K562 (cell line): ENCODE results near the gene RAPGEF5. TPM values are rescaled to one million over a fixed set of nuclear protein-coding genes. Genes with fewer than 3 reads are reported as not detected.

Source experiments
- ETV1 ChIP-seq: fragments of 450-650 bp; conservative IDR thresholded peaks from 2 replicates; pipeline ENCODE4 v1.6.1; 2016; ENCODE audit warnings: missing genetic modification characterization, control low read depth, low read depth, missing compliant biosample characterization
- HMG20A ChIP-seq: fragments of 450-650 bp; formaldehyde crosslinking; conservative IDR thresholded peaks from 2 replicates; pipeline ENCODE4 v1.4.0; 2020; ENCODE audit warnings: mild to moderate bottlenecking, mixed read lengths
- NCOR1 ChIP-seq: fragments of 450-650 bp; IDR thresholded peaks from 2 replicates; pipeline ENCODE4 v1.6.1; 2016; ENCODE audit warnings: mild to moderate bottlenecking, moderate library complexity
- PTRF ChIP-seq: fragments of 450-650 bp; IDR thresholded peaks from 2 replicates; pipeline ENCODE4 v1.6.1; 2016; ENCODE audit warnings: mild to moderate bottlenecking, missing genetic modification characterization, missing compliant biosample characterization
- REST ChIP-seq, 2 experiments: fragments of 450-650 bp; formaldehyde crosslinking in 1 of 2; IDR thresholded peaks; 2 replicates each; pipeline versions ENCODE4 v1.4.0 to v1.6.1; 2014 to 2020; ENCODE audit warnings: mild to moderate bottlenecking in 2 of 2, borderline replicate concordance in 1 of 2, low read depth in 1 of 2
- RREB1 ChIP-seq: fragments of 250-450 bp; sonication (Bioruptor Pico); IDR thresholded peaks from 2 replicates; pipeline ENCODE4 v1.4.0; 2020
- SMARCC2 ChIP-seq: fragments of 450-650 bp; IDR thresholded peaks from 2 replicates; pipeline ENCODE4 v1.6.1; 2017; ENCODE audit warnings: antibody characterized with exemption, moderate library complexity, mild to moderate bottlenecking, low read depth
- ZNF143 ChIP-seq: sonication (generic); formaldehyde crosslinking; IDR thresholded peaks from 2 replicates; pipeline ENCODE4 v1.9.0; 2022; ENCODE audit warnings: mild to moderate bottlenecking, missing genetic modification reagents
- ZNF431 ChIP-seq: sonication (generic); formaldehyde crosslinking; IDR thresholded peaks from 2 replicates; pipeline ENCODE4 v1.8.0; 2022; ENCODE audit warnings: mild to moderate bottlenecking, missing genetic modification reagents
- polyA plus RNA-seq, 8 experiments: library from polyadenylated mRNA; depleted of rRNA in 4 of 8; stranded (reverse) in 5 of 8; unstranded in 3 of 8; fragments of >200 nt; fragmentation: Nextera tagmentation in 2 of 8; fragmentation: Illumina TruSeq in 1 of 8; extraction: Ambion mirVana in 2 of 8; extraction: Trizol in 1 of 8; gene quantifications; 2 replicates each; pipeline versions ENCODE4 v1.2.1 to v1.2.3, GENCODE V29; 2011 to 2014; ENCODE audit warnings: inconsistent platforms in 1 of 8, missing spikeins in 1 of 8
- total RNA-seq, 7 experiments: library from RNA; depleted of rRNA in 6 of 7; stranded (reverse); fragments of >200 nt in 6 of 7; fragmentation: Illumina TruSeq in 2 of 7; extraction: Trizol in 2 of 7; gene quantifications; 2 replicates each; pipeline versions ENCODE4 v1.2.1 to v1.2.3, GENCODE V29; 2011 to 2021; ENCODE audit warnings: low replicate concordance in 1 of 7
- TF ChIP-seq, protein P1 (sequence below): fragments of 450-650 bp; IDR thresholded peaks from 2 replicates; pipeline ENCODE4 v1.7.1; 2018; ENCODE audit warnings: mild to moderate bottlenecking, low read depth; ENCODE audit not compliant: partially characterized antibody

The RAPGEF5 gene
- total and polyA plus RNA-seq, 9 of the 15 experiments (the other 6 are each of a cell fraction or from before 2014, with no cell fraction given): 0.39 to 2.0 (median 1.1) TPM

DNA sequence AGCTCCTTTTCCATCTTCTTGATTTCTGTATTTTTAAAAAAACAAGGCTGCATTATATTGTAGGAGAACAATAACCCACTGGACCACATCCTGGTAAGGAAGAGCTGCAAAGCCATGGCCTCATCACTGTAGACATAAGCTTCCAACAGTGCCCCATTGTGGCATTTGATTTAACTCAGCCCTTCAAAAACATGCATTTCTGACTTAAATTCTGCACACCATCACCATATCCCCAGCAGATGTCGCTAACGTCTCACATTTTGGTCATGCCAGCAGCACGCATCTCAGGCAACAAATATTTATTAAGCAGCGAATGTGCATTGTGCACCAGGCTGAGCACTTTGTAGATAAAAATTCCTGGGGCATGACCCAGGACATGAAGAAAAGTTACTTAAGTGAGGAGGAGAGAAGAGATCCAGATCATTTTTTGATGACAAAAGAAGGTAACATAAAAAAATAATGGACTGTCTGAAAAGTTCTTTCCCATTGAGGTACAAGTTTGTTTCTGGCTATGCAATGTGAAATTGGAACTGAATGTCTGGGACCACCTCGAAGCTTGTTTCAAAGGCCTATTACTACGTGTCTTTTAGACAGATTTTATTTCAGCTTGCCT, 246.6 kb downstream of the RAPGEF5 start (continued):
- peak; percentile 93 for TF ChIP-seq REST (IDR thresholded peaks at IDR 0.05; ENCODE audit: borderline replicate concordance)
- no peak for TF ChIP-seq REST (CRISPR knock-in tag; IDR thresholded peaks at IDR 0.05; ENCODE audit: low read depth)
- no peak for TF ChIP-seq ZNF431 (CRISPR knock-in tag)
- TF ChIP-seq, protein P1, sequence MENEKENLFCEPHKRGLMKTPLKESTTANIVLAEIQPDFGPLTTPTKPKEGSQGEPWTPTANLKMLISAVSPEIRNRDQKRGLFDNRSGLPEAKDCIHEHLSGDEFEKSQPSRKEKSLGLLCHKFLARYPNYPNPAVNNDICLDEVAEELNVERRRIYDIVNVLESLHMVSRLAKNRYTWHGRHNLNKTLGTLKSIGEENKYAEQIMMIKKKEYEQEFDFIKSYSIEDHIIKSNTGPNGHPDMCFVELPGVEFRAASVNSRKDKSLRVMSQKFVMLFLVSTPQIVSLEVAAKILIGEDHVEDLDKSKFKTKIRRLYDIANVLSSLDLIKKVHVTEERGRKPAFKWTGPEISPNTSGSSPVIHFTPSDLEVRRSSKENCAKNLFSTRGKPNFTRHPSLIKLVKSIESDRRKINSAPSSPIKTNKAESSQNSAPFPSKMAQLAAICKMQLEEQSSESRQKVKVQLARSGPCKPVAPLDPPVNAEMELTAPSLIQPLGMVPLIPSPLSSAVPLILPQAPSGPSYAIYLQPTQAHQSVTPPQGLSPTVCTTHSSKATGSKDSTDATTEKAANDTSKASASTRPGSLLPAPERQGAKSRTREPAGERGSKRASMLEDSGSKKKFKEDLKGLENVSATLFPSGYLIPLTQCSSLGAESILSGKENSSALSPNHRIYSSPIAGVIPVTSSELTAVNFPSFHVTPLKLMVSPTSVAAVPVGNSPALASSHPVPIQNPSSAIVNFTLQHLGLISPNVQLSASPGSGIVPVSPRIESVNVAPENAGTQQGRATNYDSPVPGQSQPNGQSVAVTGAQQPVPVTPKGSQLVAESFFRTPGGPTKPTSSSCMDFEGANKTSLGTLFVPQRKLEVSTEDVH: peak; percentile 28
- TF ChIP-seq PTRF (tag): no peak
- no peak for TF ChIP-seq RREB1 (CRISPR knock-in tag)
- no peak for TF ChIP-seq ZNF143
- no peak for TF ChIP-seq ETV1 (tag)
- no peak for TF ChIP-seq HMG20A (CRISPR knock-in tag)
- no peak for TF ChIP-seq SMARCC2
- no peak for TF ChIP-seq NCOR1
